HCT116 (cell line): ENCODE results near the gene CFAP99.

Experiments used
- CBX3 ChIP-seq: IDR thresholded peaks from 2 replicates; pipeline ENCODE4 v1.6.1; 2012; ENCODE audit warnings: low read depth
- EGR1 ChIP-seq: IDR thresholded peaks from 2 replicates; pipeline ENCODE4 v1.6.1; 2012; ENCODE audit warnings: low read depth
- EZH2 ChIP-seq: fragments of 200-600 bp; sonication (generic); IDR thresholded peaks from 2 replicates; pipeline ENCODE4 v1.6.1; 2017; ENCODE audit warnings: antibody characterized with exemption, mixed run types
- EZH2phosphoT487 ChIP-seq: fragments of 200-600 bp; IDR thresholded peaks from 2 replicates; pipeline ENCODE4 v1.6.1; 2018; ENCODE audit warnings: antibody characterized with exemption, borderline replicate concordance
- POLR2A ChIP-seq: IDR thresholded peaks from 2 replicates; pipeline ENCODE4 v1.7.0; 2011; ENCODE audit warnings: borderline replicate concordance; ENCODE audit not compliant: insufficient read depth, insufficient read length; ENCODE audit errors: extremely low read depth
- POLR2AphosphoS5 ChIP-seq: IDR thresholded peaks from 2 replicates; pipeline ENCODE4 v1.6.1; 2011; ENCODE audit warnings: mild to moderate bottlenecking, low read depth, low read length, moderate library complexity
- RAD21 ChIP-seq: IDR thresholded peaks from 2 replicates; pipeline ENCODE4 v1.6.1; 2012; ENCODE audit warnings: low read depth, mild to moderate bottlenecking
- SIN3A ChIP-seq: IDR thresholded peaks from 2 replicates; pipeline ENCODE4 v1.6.1; 2012; ENCODE audit warnings: low read depth
- SRF ChIP-seq: IDR thresholded peaks from 2 replicates; pipeline ENCODE4 v1.6.1; 2012; ENCODE audit warnings: low read depth
- TF ChIP-seq, protein P1 (sequence below), 3 experiments: fragments of 200-600 bp in 1 of 3; sonication (generic) in 1 of 3; IDR thresholded peaks in 2 of 3; conservative IDR thresholded peaks in 1 of 3; 2 replicates each; pipeline ENCODE4 v1.5.1; 2012 to 2017; ENCODE audit warnings: low read depth in 2 of 3, low read length in 2 of 3, antibody characterized with exemption in 1 of 3, borderline replicate concordance in 1 of 3, control low read depth in 1 of 3, mild to moderate bottlenecking in 1 of 3, mixed read lengths in 1 of 3, mixed run types in 1 of 3, moderate library complexity in 1 of 3; ENCODE audit not compliant: insufficient read depth in 1 of 3
- TF ChIP-seq, protein P2 (sequence below): IDR thresholded peaks from 2 replicates; pipeline ENCODE4 v1.6.1; 2012; ENCODE audit warnings: low read depth
- TF ChIP-seq, protein P3 (sequence below): IDR thresholded peaks from 2 replicates; pipeline ENCODE4 v1.6.1; 2012

DNA sequence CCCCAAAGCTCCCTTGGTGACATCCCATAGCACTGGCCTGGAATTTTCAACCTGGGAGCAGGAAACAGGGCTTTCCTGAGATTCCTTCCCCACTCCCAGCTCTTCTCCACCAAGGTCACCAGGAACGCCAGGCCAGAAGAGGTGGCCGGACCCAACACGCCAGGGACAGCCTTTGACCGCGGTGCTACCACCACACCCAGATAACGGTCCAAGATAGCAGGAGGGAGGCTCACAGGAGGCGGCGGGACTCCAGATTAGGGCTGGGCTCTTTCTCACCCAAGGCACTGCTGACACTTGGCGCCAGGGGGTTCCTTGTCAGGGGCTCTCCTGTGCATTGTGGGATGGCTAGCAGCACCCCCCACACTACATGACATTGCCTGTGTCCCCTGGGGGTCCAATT, 23.2 kb upstream of the CFAP99 start:
- TF ChIP-seq EZH2 (no peak), CBX3 (no peak), RAD21 (no peak), POLR2AphosphoS5 (no peak), EGR1 (no peak), EZH2phosphoT487 (no peak), SIN3A (no peak), POLR2A (no peak), SRF (no peak)
- TF ChIP-seq, protein P1, sequence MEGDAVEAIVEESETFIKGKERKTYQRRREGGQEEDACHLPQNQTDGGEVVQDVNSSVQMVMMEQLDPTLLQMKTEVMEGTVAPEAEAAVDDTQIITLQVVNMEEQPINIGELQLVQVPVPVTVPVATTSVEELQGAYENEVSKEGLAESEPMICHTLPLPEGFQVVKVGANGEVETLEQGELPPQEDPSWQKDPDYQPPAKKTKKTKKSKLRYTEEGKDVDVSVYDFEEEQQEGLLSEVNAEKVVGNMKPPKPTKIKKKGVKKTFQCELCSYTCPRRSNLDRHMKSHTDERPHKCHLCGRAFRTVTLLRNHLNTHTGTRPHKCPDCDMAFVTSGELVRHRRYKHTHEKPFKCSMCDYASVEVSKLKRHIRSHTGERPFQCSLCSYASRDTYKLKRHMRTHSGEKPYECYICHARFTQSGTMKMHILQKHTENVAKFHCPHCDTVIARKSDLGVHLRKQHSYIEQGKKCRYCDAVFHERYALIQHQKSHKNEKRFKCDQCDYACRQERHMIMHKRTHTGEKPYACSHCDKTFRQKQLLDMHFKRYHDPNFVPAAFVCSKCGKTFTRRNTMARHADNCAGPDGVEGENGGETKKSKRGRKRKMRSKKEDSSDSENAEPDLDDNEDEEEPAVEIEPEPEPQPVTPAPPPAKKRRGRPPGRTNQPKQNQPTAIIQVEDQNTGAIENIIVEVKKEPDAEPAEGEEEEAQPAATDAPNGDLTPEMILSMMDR (IDR thresholded peaks at IDR 0.05 in 2 of 3, conservative IDR thresholded peaks at IDR 0.05 in 1 of 3; ENCODE audit: borderline replicate concordance in 1 of 3, insufficient read depth in 1 of 3, low read depth in 2 of 3, low read length in 2 of 3): no peak
- TF ChIP-seq, protein P2, sequence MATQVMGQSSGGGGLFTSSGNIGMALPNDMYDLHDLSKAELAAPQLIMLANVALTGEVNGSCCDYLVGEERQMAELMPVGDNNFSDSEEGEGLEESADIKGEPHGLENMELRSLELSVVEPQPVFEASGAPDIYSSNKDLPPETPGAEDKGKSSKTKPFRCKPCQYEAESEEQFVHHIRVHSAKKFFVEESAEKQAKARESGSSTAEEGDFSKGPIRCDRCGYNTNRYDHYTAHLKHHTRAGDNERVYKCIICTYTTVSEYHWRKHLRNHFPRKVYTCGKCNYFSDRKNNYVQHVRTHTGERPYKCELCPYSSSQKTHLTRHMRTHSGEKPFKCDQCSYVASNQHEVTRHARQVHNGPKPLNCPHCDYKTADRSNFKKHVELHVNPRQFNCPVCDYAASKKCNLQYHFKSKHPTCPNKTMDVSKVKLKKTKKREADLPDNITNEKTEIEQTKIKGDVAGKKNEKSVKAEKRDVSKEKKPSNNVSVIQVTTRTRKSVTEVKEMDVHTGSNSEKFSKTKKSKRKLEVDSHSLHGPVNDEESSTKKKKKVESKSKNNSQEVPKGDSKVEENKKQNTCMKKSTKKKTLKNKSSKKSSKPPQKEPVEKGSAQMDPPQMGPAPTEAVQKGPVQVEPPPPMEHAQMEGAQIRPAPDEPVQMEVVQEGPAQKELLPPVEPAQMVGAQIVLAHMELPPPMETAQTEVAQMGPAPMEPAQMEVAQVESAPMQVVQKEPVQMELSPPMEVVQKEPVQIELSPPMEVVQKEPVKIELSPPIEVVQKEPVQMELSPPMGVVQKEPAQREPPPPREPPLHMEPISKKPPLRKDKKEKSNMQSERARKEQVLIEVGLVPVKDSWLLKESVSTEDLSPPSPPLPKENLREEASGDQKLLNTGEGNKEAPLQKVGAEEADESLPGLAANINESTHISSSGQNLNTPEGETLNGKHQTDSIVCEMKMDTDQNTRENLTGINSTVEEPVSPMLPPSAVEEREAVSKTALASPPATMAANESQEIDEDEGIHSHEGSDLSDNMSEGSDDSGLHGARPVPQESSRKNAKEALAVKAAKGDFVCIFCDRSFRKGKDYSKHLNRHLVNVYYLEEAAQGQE: no peak
- TF ChIP-seq, protein P3, sequence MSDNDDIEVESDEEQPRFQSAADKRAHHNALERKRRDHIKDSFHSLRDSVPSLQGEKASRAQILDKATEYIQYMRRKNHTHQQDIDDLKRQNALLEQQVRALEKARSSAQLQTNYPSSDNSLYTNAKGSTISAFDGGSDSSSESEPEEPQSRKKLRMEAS: no peak
